Measurements from ENCODE around the gene ATP6V1B1. TPM values are rescaled to one million over a fixed set of nuclear protein-coding genes. Genes with fewer than 3 reads are reported as not detected.

ATP6V1B1 gene
- total RNA-seq, 1 experiment from 2014 or later, result not detected

DNA sequence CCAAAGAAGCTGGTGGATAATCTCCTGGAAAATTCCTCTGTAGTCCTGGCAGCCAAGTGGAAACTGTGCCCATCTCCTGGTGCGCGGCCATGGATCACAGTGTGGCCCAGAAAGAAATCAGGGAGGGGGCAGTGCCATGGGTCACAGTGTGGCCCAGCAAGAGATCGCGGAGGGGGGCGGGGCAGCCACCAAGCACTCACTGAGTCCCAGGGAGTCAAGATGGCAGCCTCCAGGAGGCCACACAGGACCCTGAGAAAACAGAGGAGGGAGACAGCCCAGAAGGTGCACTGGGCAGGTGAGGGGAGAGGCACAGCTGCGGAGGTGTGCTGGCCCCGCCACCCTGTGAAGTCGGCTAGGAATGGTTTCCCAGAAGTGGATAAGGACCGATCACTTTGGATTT lies 8.1 kb upstream of the ATP6V1B1 start:
- ATAC-seq, result no peak
- no peaks in the 10 kb centered on the region for H3K36me3 Mint-ChIP-seq
- no peak overlapping the region for H3K4me3 Mint-ChIP-seq
- peaks cover 36% of the 10 kb centered on the region for H3K27me3 Mint-ChIP-seq (ENCODE audit: low read depth)
- TF ChIP-seq ZNF232 (CRISPR knock-in tag; IDR thresholded peaks at IDR 0.05) (no peak), NR3C1 (CRISPR knock-in tag; conservative IDR thresholded peaks at IDR 0.05; ENCODE audit: low read depth) (no peak), HMGA2 (CRISPR knock-in tag; IDR thresholded peaks at IDR 0.05) (no peak), E2F5 (CRISPR knock-in tag; IDR thresholded peaks at IDR 0.05) (no peak), ZNF219 (CRISPR knock-in tag; IDR thresholded peaks at IDR 0.05; ENCODE audit: borderline replicate concordance) (no peak), USF2 (CRISPR knock-in tag; IDR thresholded peaks at IDR 0.05) (no peak), ESRRA (CRISPR knock-in tag; IDR thresholded peaks at IDR 0.05; ENCODE audit: borderline replicate concordance) (no peak), FOXP1 (CRISPR knock-in tag; IDR thresholded peaks at IDR 0.05; ENCODE audit: borderline replicate concordance) (no peak), NR1H2 (CRISPR knock-in tag; IDR thresholded peaks at IDR 0.05) (no peak), TEAD4 (CRISPR knock-in tag; IDR thresholded peaks at IDR 0.05) (no peak), OVOL2 (CRISPR knock-in tag; IDR thresholded peaks at IDR 0.05; ENCODE audit: borderline replicate concordance) (no peak), KAT7 (CRISPR knock-in tag; IDR thresholded peaks at IDR 0.05; ENCODE audit: borderline replicate concordance) (no peak), ZNF138 (CRISPR knock-in tag; conservative IDR thresholded peaks at IDR 0.05) (no peak), NFYB (CRISPR knock-in tag; conservative IDR thresholded peaks at IDR 0.05; ENCODE audit: low read depth) (no peak)
- TF ChIP-seq, protein P1, sequence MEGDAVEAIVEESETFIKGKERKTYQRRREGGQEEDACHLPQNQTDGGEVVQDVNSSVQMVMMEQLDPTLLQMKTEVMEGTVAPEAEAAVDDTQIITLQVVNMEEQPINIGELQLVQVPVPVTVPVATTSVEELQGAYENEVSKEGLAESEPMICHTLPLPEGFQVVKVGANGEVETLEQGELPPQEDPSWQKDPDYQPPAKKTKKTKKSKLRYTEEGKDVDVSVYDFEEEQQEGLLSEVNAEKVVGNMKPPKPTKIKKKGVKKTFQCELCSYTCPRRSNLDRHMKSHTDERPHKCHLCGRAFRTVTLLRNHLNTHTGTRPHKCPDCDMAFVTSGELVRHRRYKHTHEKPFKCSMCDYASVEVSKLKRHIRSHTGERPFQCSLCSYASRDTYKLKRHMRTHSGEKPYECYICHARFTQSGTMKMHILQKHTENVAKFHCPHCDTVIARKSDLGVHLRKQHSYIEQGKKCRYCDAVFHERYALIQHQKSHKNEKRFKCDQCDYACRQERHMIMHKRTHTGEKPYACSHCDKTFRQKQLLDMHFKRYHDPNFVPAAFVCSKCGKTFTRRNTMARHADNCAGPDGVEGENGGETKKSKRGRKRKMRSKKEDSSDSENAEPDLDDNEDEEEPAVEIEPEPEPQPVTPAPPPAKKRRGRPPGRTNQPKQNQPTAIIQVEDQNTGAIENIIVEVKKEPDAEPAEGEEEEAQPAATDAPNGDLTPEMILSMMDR (IDR thresholded peaks at IDR 0.05), result no peak
- TF ChIP-seq, protein P2, sequence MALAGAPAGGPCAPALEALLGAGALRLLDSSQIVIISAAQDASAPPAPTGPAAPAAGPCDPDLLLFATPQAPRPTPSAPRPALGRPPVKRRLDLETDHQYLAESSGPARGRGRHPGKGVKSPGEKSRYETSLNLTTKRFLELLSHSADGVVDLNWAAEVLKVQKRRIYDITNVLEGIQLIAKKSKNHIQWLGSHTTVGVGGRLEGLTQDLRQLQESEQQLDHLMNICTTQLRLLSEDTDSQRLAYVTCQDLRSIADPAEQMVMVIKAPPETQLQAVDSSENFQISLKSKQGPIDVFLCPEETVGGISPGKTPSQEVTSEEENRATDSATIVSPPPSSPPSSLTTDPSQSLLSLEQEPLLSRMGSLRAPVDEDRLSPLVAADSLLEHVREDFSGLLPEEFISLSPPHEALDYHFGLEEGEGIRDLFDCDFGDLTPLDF (CRISPR knock-in tag; IDR thresholded peaks at IDR 0.05), result no peak
- no peaks in the 10 kb centered on the region for H3K9me3 Mint-ChIP-seq
- CTCF ChIA-PET, result interaction anchor here (1.6 to 1.8 kb wide), 2 partner anchors 21 to 33 kb away, joined by 3 to 7 read pairs; no protein-coding TSS in a partner anchor
- no peak overlapping the region for H3K27ac Mint-ChIP-seq
- H3K4me1 Mint-ChIP-seq, result peaks cover 6% of the 10 kb centered on the region; the same call in 1 of the 2 replicates
- no peak for DNase-seq (ENCODE audit: low spot score)
- POLR2A ChIA-PET, result no interaction called here

- 0 out of 2 replicates have a peak, but pooled peaks cover under 1% of the 10 kb centered on the region for H3K4me1 Mint-ChIP-seq
- H3K4me3 Mint-ChIP-seq, result no peak overlapping the region
- no peak for DNase-seq (ENCODE audit: low spot score)
- ATAC-seq, result no peak
- no peak overlapping the region for H3K27ac Mint-ChIP-seq
- peaks cover 36% of the 10 kb centered on the region for H3K27me3 Mint-ChIP-seq (ENCODE audit: low read depth)
- CTCF ChIA-PET, result interaction anchor here (0.9 to 1.6 kb wide), 3 partner anchors 8 to 32 kb away, joined by 3 read pairs; no protein-coding TSS in a partner anchor
- no peaks in the 10 kb centered on the region for H3K36me3 Mint-ChIP-seq
- POLR2A ChIA-PET, result no interaction called here
- no peaks in the 10 kb centered on the region for H3K9me3 Mint-ChIP-seq
- no peak for TF ChIP-seq ZSCAN18 (CRISPR knock-in tag; IDR thresholded peaks at IDR 0.05)
- TF ChIP-seq ZNF671 (CRISPR knock-in tag; IDR thresholded peaks at IDR 0.05), result no peak
- TF ChIP-seq ZNF232 (CRISPR knock-in tag; IDR thresholded peaks at IDR 0.05), result no peak
- TF ChIP-seq ZNF532 (CRISPR knock-in tag; IDR thresholded peaks at IDR 0.05; ENCODE audit: borderline replicate concordance), result no peak
- no peak for TF ChIP-seq FOXP1 (CRISPR knock-in tag; IDR thresholded peaks at IDR 0.05; ENCODE audit: borderline replicate concordance)
- TF ChIP-seq, protein P1 (IDR thresholded peaks at IDR 0.05), result no peak
- no peak for TF ChIP-seq ZNF423 (CRISPR knock-in tag; IDR thresholded peaks at IDR 0.05)
- no peak for TF ChIP-seq RORB (CRISPR knock-in tag; IDR thresholded peaks at IDR 0.05)
- TF ChIP-seq ZBTB21 (CRISPR knock-in tag; IDR thresholded peaks at IDR 0.05; ENCODE audit: borderline replicate concordance), result no peak
- no peak for TF ChIP-seq CREB1 (CRISPR knock-in tag; IDR thresholded peaks at IDR 0.05)
- TF ChIP-seq NR2C2 (CRISPR knock-in tag; IDR thresholded peaks at IDR 0.05), result no peak
Measured at GRCh38 chr2:70928366-70928765, 7.3 kb upstream of the ATP6V1B1 start.
